ENCODE measurements around the gene KLHL29. TPM values are rescaled to one million over a fixed set of nuclear protein-coding genes. Genes with fewer than 3 reads are reported as not detected.

Gene KLHL29
- total RNA-seq, 2 experiments from 2014 or later, result 4.1 to 4.4 TPM

GRCh38 chr2:23661276-23662050 lies 276.5 kb downstream of the KLHL29 start:
- Mint-ChIP-seq H3K27me3 (ENCODE audit: low read depth) (peaks cover 15% of the 10 kb centered on the region), H3K36me3 (ENCODE audit: low read depth) (no peaks in the 10 kb centered on the region), H3K4me3 (no peak overlapping the region), H3K9me3 (ENCODE audit: insufficient read depth) (no peaks in the 10 kb centered on the region), H3K27ac (no peak overlapping the region), H3K4me1 (ENCODE audit: low read depth) (peaks cover 10% of the 10 kb centered on the region)
- DNase-seq (no peak), ATAC-seq (no peak)
- ChIA-PET POLR2A (no interaction called here), CTCF (no interaction called here)

DNA sequence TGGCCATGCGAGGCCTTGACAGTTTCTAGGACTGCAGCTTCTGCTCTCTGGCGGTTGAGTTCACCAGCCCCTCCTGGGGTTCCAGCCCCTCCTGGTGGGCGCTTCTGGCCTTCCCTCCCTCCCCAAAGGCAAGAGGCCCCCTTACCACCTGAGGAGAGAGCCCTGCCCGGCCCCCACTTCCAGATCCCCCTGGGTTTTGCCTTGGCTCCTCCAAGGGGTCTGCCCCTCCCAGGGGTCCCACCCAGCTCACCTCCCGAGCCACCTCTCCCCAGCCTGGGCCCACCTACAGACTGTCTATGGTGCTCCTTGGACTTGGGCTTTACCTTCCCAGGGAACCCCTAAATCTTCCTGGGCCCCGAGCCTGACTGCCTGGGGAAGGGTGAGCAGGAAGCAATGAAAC lies 277.5 kb downstream of the KLHL29 start:
- CTCF ChIA-PET, result no interaction called here
- H3K27me3 Mint-ChIP-seq (ENCODE audit: low read depth), result peaks cover 15% of the 10 kb centered on the region
- no peaks in the 10 kb centered on the region for H3K36me3 Mint-ChIP-seq (ENCODE audit: low read depth)
- no peak overlapping the region for H3K27ac Mint-ChIP-seq
- H3K9me3 Mint-ChIP-seq (ENCODE audit: insufficient read depth), result no peaks in the 10 kb centered on the region
- ATAC-seq, result no peak
- no peak overlapping the region for H3K4me3 Mint-ChIP-seq
- H3K4me1 Mint-ChIP-seq (ENCODE audit: low read depth), result peaks cover 10% of the 10 kb centered on the region
- no peak for DNase-seq
- POLR2A ChIA-PET, result no interaction called here

- DNase-seq (no peak), ATAC-seq (no peak)
- Mint-ChIP-seq H3K4me3 (no peak overlapping the region), H3K27ac (no peak overlapping the region), H3K4me1 (ENCODE audit: low read depth) (peaks cover 10% of the 10 kb centered on the region), H3K36me3 (ENCODE audit: low read depth) (no peaks in the 10 kb centered on the region), H3K9me3 (ENCODE audit: insufficient read depth) (no peaks in the 10 kb centered on the region), H3K27me3 (ENCODE audit: low read depth) (peaks cover 15% of the 10 kb centered on the region)
- ChIA-PET POLR2A (no interaction called here), CTCF (no interaction called here)
Measured at GRCh38 chr2:23662941-23663920, 278.3 kb downstream of the KLHL29 start.

- ATAC-seq (no peak), DNase-seq (no peak)
- CTCF ChIA-PET, result no interaction called here
- Mint-ChIP-seq H3K27me3 (ENCODE audit: low read depth) (peaks cover 15% of the 10 kb centered on the region), H3K4me3 (no peak overlapping the region), H3K36me3 (ENCODE audit: low read depth) (no peaks in the 10 kb centered on the region), H3K9me3 (ENCODE audit: insufficient read depth) (no peaks in the 10 kb centered on the region), H3K4me1 (ENCODE audit: low read depth) (no peaks in the 10 kb centered on the region), H3K27ac (no peak overlapping the region)
- POLR2A ChIA-PET, result no interaction called here
Measured at GRCh38 chr2:23664066-23664788, 279.2 kb downstream of the KLHL29 start.

DNA sequence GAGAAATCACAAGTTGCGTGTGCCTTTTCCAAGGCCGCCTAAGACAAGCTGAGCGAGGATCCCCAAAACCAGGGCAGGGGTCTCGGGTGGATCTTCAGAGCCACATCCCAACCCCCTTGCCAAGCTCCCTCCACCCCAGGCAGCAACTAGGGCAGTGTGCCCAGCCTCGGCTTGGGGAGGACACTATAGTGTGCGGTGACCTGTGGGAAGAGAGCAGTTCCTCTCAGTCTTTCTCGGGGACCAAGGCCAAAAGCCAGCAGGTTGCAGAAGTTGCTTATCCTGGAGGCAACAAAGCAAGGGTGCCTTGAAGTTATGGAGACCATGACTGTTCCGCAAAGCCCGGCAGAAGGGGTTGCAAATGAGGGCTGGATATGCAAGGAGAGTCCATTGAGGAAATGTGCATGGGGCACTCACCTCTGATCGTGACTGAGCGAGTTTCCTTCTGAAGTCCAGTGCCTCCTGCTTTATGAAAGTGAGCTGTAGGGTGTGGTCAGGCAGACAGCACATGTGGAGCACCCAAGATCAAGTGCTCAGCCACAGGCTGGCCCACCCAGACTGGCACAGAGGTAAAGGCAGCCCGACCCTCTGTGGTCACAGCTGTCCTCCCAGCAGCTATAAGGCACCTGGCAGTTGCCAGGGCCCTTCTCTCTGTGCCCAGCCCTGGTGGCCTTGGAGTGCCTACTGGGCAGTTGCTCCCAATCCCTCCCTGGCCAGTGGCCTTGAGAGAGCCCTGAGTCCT lies 281.4 kb downstream of the KLHL29 start:
- ATAC-seq, result no peak

DNA sequence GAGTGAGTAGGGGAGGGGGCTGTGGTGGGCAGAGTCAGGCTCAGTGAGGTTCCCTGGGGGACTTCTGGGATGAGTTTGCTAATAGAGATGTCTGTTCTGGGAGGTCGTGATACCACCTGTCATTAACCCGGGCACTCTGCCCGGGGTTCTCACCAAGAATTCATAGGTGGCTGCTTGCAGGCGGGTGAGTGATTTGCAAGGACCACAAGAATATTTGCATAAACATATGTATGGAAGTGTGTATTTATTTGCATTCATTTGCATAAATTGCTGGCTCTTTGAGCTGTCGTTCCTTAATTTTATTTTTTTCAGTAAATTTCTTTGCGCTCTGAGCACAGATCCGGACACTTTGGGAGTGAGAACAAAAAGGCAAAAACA lies 282.0 kb downstream of the KLHL29 start:
- no peaks in the 10 kb centered on the region for H3K36me3 Mint-ChIP-seq (ENCODE audit: low read depth)
- ChIA-PET CTCF (no interaction called here), POLR2A (no interaction called here)
- no peaks in the 10 kb centered on the region for H3K4me1 Mint-ChIP-seq (ENCODE audit: low read depth)
- H3K27ac Mint-ChIP-seq, result no peak overlapping the region
- no peak for ATAC-seq
- no peak for DNase-seq
- H3K4me3 Mint-ChIP-seq, result no peak overlapping the region
- no peaks in the 10 kb centered on the region for H3K9me3 Mint-ChIP-seq (ENCODE audit: insufficient read depth)
- H3K27me3 Mint-ChIP-seq (ENCODE audit: low read depth), result peaks cover 15% of the 10 kb centered on the region

More for the DNA sequence above, 281.4 kb downstream of the KLHL29 start:
- H3K27me3 Mint-ChIP-seq (ENCODE audit: low read depth), result peaks cover 15% of the 10 kb centered on the region
- H3K4me1 Mint-ChIP-seq (ENCODE audit: low read depth), result no peaks in the 10 kb centered on the region
- no peaks in the 10 kb centered on the region for H3K36me3 Mint-ChIP-seq (ENCODE audit: low read depth)
- ChIA-PET POLR2A (no interaction called here), CTCF (no interaction called here)
- DNase-seq, result no peak
- H3K4me3 Mint-ChIP-seq, result no peak overlapping the region
- H3K27ac Mint-ChIP-seq, result no peak overlapping the region
- H3K9me3 Mint-ChIP-seq (ENCODE audit: insufficient read depth), result no peaks in the 10 kb centered on the region

GRCh38 chr2:23668756-23669304 lies 283.9 kb downstream of the KLHL29 start:
- CTCF ChIA-PET, result no interaction called here
- H3K27me3 Mint-ChIP-seq (ENCODE audit: low read depth), result peaks cover 6% of the 10 kb centered on the region
- ATAC-seq (no peak), DNase-seq (no peak)
- H3K36me3 Mint-ChIP-seq (ENCODE audit: low read depth), result no peaks in the 10 kb centered on the region
- H3K9me3 Mint-ChIP-seq (ENCODE audit: insufficient read depth), result no peaks in the 10 kb centered on the region
- H3K4me3 Mint-ChIP-seq, result no peak overlapping the region
- no peaks in the 10 kb centered on the region for H3K4me1 Mint-ChIP-seq (ENCODE audit: low read depth)
- POLR2A ChIA-PET, result no interaction called here
- H3K27ac Mint-ChIP-seq, result no peak overlapping the region

- Mint-ChIP-seq H3K27ac (no peak overlapping the region), H3K36me3 (ENCODE audit: low read depth) (no peaks in the 10 kb centered on the region), H3K9me3 (ENCODE audit: insufficient read depth) (no peaks in the 10 kb centered on the region), H3K4me1 (ENCODE audit: low read depth) (no peaks in the 10 kb centered on the region), H3K27me3 (ENCODE audit: low read depth) (no peaks in the 10 kb centered on the region), H3K4me3 (no peak overlapping the region)
- no peak for DNase-seq
- CTCF ChIA-PET, result no interaction called here
- POLR2A ChIA-PET, result no interaction called here
- ATAC-seq, result no peak
Measured at GRCh38 chr2:23669413-23670244, 284.6 kb downstream of the KLHL29 start.

DNA sequence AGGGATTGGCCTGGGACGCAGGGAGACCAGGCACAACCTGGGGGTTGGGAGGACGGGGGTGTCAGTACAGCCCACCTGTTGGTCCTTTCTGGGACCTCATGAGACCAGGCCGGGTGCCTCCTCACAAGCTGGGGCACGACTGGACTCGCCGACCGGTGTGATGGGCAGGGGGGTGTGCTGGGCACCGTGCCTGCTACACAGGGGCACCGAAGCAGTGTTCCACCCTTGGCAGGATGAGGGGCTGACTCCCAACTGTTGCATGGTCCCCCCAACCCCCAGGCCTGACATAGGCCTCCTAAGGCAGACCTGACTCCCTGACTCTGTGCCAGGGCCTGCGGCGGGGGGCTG lies 285.2 kb downstream of the KLHL29 start:
- Mint-ChIP-seq H3K4me1 (ENCODE audit: low read depth) (no peaks in the 10 kb centered on the region), H3K36me3 (ENCODE audit: low read depth) (no peaks in the 10 kb centered on the region), H3K27me3 (ENCODE audit: low read depth) (no peaks in the 10 kb centered on the region), H3K4me3 (no peak overlapping the region), H3K9me3 (ENCODE audit: insufficient read depth) (no peaks in the 10 kb centered on the region), H3K27ac (no peak overlapping the region)
- ATAC-seq, result no peak
- DNase-seq, result no peak
- CTCF ChIA-PET, result no interaction called here
- POLR2A ChIA-PET, result no interaction called here

GRCh38 chr2:23673082-23673481 lies 288.1 kb downstream of the KLHL29 start:
- ChIA-PET CTCF (no interaction called here), POLR2A (no interaction called here)
- Mint-ChIP-seq H3K4me3 (no peak overlapping the region), H3K4me1 (ENCODE audit: low read depth) (no peaks in the 10 kb centered on the region), H3K9me3 (ENCODE audit: insufficient read depth) (no peaks in the 10 kb centered on the region), H3K27me3 (ENCODE audit: low read depth) (no peaks in the 10 kb centered on the region), H3K36me3 (ENCODE audit: low read depth) (no peaks in the 10 kb centered on the region), H3K27ac (no peak overlapping the region)
- DNase-seq, result no peak
- no peak for ATAC-seq
